ENCODE results near the gene RETN. TPM values are rescaled to one million over a fixed set of nuclear protein-coding genes. Genes with fewer than 3 reads are reported as not detected.

The RETN gene
- total RNA-seq, 1 donor from 2014 or later: not detected

DNA sequence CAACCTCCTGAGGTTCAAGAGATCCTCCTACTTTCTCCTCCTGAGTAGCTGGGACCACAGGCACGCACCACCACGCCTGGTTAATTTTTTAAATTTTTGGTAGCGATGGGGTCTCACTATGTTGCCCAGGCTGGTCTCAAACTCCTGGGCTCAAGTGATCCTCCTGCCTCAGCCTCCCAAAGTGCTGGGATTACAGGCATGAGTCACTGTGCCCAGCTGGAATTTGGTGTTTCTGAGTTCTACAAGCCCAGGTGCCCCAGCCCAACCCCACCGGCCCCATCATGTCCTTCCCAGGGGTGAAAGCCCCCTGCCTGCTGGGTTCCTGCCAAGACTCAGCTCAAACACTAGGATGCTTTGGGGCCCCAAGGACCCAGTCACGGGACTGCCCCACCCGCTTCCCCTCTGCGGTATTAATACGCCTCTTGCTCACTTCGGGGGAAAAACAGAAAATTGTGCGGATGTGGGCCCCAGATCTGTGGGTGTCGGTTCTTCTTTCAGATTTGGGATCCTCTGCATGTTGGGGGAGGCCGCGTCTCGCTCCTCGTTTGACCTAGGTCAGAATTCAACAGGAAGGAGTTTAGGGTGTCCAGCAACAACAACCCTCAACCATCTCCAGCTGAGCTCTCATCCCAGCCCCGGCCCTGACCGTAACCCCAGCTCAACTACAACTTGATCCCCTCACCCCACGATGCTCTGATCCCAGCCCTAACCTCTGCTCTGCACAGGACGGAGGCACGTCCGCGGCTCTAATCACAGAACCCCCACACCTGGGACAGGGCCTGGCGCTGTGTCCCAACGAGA, 36.7 kb downstream of the RETN start:
- intact Hi-C loops (cut with micrococcal nuclease): loop anchor here (1.0 kb wide), 1 partner anchor 24 kb away; no protein-coding TSS in a partner anchor

GRCh38 chr19:7706188-7706954, 37.5 kb downstream of the RETN start:
- intact Hi-C loops (cut with micrococcal nuclease): loop anchor here (1.0 kb wide), 1 partner anchor 25 kb away; no protein-coding TSS in a partner anchor

- intact Hi-C loops (cut with micrococcal nuclease): loop anchor here (1.0 kb wide), 1 partner anchor 26 kb away; no protein-coding TSS in a partner anchor
These were observed 38.2 kb downstream of the RETN start for GRCh38 chr19:7706955-7707456.

DNA sequence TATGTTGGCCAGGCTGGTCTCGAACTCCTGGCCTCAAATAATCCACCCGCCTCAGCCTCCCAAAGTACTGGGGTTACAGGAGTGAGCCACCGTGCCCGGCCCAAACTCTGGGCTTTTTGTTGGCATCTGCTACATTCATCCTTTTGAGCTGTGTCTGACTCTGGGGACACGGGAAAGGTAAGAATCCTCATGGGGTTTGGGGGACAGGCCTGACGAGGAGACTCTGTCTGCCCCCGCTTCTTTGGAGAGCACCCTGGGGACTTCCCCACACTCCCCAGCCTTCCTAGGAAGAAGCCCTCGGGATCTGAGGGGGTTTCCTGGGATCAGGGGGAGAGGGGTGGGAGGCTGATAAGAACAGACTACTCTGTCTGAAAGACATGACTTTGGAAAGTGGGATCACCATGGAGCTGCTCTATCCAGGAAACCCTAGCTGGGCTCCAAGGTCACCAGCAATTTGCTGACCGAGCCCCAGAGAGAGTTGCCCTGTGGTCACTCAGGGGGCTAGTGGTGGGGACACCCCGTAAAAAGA, 41.1 kb downstream of the RETN start:
- intact Hi-C loops (cut with micrococcal nuclease): no loop called here

DNA sequence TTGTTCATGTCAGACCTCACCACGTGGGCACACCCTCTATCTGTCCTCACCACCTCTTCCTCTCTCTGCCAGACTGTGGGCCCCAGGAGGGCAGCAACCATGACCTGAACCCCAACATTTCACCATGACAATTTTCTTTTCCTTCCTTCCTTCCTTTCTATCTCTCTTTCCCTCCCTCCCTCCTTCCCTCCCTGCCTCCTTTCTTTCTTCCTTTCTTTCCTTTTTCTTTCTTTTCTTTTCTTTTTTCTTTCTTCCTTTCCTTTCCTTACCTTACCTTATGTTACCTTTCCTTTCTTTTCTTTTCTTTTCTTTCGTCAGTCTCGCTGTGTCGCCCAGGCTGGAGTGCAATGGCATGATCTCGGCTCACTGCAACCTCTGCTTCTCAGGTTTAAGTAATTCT, 41.8 kb downstream of the RETN start:
- intact Hi-C loops (cut with micrococcal nuclease): no loop called here

- intact Hi-C loops (cut with micrococcal nuclease): no loop called here
These were observed 46.8 kb downstream of the RETN start for GRCh38 chr19:7715671-7716070.

- intact Hi-C loops (cut with micrococcal nuclease): no loop called here
These were observed 47.9 kb downstream of the RETN start for GRCh38 chr19:7716762-7717161.

DNA sequence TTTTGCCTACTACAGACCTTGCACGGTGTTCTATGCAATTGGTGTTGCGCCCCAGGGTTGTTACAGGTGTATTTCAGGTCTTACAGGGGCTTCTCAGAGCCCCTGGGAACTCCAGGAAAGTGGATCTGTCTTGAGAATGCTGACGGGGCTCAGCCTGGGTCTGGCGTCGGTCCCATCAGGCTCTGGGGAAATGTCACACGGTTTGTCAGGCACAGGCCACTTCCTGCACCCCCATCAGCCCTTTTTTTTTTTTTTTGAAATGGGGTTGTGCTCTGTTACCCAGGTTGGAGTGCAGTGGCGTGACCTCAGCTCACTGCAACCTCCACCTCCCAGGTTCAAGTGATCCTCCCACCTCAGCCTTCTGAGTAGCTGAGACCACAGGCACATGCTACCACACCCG, 49.8 kb downstream of the RETN start:
- intact Hi-C loops (cut with micrococcal nuclease): no loop called here

Other genes starting within 250 kb of the RETN start
- gene PEX11G, start 180.0 kb upstream of the RETN start, total RNA-seq: 0.42 and 0.98 TPM in 2 replicates
- 5.3 and 5.9 TPM in 2 replicates for gene ZNF358, start 152.9 kb upstream of the RETN start, total RNA-seq
- gene MCOLN1, start 146.4 kb upstream of the RETN start, total RNA-seq: 15.8 and 18.4 TPM in 2 replicates
- gene PNPLA6, start 133.3 kb upstream of the RETN start, total RNA-seq: 143 and 148 TPM in 2 replicates
- gene CAMSAP3, start 73.2 kb upstream of the RETN start, total RNA-seq: 0.34 and 0.39 TPM in 2 replicates
- gene XAB2, start 39.5 kb upstream of the RETN start, total RNA-seq: 46.1 and 47.0 TPM in 2 replicates
- 119 and 124 TPM in 2 replicates for gene PET100, start 39.3 kb upstream of the RETN start, total RNA-seq
- 1.7 and 1.9 TPM in 2 replicates for gene PCP2, start 35.3 kb upstream of the RETN start, total RNA-seq
- gene STXBP2, start 31.9 kb upstream of the RETN start, total RNA-seq: 148 and 152 TPM in 2 replicates
- not detected in 2 replicates for gene MCEMP1, start 8.0 kb downstream of the RETN start, total RNA-seq
- 77.3 and 82.9 TPM in 2 replicates for gene TRAPPC5, start 11.8 kb downstream of the RETN start, total RNA-seq
- not detected in 2 replicates for gene FCER2, start 33.1 kb downstream of the RETN start, total RNA-seq
- gene CLEC4G, start 63.1 kb downstream of the RETN start, total RNA-seq: not detected in 2 replicates
- not detected in 2 replicates for gene CD209, start 78.5 kb downstream of the RETN start, total RNA-seq
- gene CLEC4M, start 94.2 kb downstream of the RETN start, total RNA-seq: not detected in 2 replicates
- 9.1 and 9.6 TPM in 2 replicates for gene EVI5L, start 161.2 kb downstream of the RETN start, total RNA-seq
- 0.22 and 0.34 TPM in 2 replicates for gene PRR36, start 205.3 kb downstream of the RETN start, total RNA-seq
- gene LRRC8E, start 219.5 kb downstream of the RETN start, total RNA-seq: not detected in 2 replicates
- 45.6 and 48.7 TPM in 2 replicates for gene MAP2K7, start 234.8 kb downstream of the RETN start, total RNA-seq
- 4.6 TPM in 2 replicates for gene TGFBR3L, start 245.8 kb downstream of the RETN start, total RNA-seq

All from T-helper 1 cell treated with Interleukin-12 subunit alpha and Interleukin-12 subunit beta and Interleukin-4 antibody, amounts not matched to agents 30 ng/mL and 1 ng/mL, for 36 hours (primary cell).